ENCODE data around the gene HNRNPM. TPM values are rescaled to one million over a fixed set of nuclear protein-coding genes. Genes with fewer than 3 reads are reported as not detected.

Gene HNRNPM
- total RNA-seq, 2 experiments from 2014 or later: 90.0 to 280 TPM

DNA sequence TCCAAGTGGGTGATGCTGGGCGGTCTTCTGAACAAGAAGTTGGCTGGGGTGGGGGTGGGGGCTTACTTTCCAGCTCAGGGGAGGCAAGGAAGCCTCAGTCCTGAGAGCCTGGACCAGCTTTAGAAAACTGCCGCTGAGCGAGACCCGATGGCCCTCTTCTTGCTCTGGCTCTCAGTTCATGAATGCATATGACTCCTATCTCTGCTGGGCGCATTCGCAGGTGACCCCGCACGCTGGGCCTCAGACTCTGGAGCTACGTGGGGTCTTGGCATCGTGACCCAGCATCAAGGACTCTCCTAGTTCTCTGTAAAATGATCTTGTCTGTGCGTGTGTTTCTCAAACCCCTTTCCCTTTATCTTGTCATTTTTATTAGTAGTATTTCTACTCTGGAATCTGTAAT, 37.9 kb downstream of the HNRNPM start:
- no peak overlapping the region for H3K4me3 ChIP-seq (ENCODE audit: low read depth, low read length, poor library complexity, severe bottlenecking)

GRCh38 chr19:8483165-8483564, 38.4 kb downstream of the HNRNPM start:
- ChIA-PET POLR2A (no interaction called here), CTCF (ENCODE audit: unreplicated experiment) (no interaction called here)
- 0 out of 2 replicates have a peak, but pooled peaks cover 3% of the 10 kb centered on the region for H4K20me1 ChIP-seq (ENCODE audit: insufficient read depth, low read length)
- H3K9me3 ChIP-seq (ENCODE audit: low read length): no peaks in the 10 kb centered on the region
- H3K4me2 ChIP-seq (ENCODE audit: low read length): no peak overlapping the region
- no peak overlapping the region for H3K4me3 ChIP-seq (ENCODE audit: low read depth, low read length, poor library complexity, severe bottlenecking)
- no peak overlapping the region for H3K27ac ChIP-seq (ENCODE audit: low read depth, low read length, poor library complexity, severe bottlenecking)
- H3K9me2 ChIP-seq (ENCODE audit: insufficient read depth, low read length): no peaks in the 10 kb centered on the region
- intact Hi-C loops (cut with micrococcal nuclease; ENCODE audit: unreplicated experiment): no loop called here
- no peaks in the 10 kb centered on the region for H3K4me1 ChIP-seq (ENCODE audit: insufficient read depth, low read length, poor library complexity, severe bottlenecking)
- H3K79me2 ChIP-seq (ENCODE audit: insufficient read depth, low read depth, low read length): peaks cover 38% of the 10 kb centered on the region
- TF ChIP-seq EZH2phosphoT487 (IDR thresholded peaks at IDR 0.05; ENCODE audit: borderline replicate concordance, low read depth, low read length) (no peak), CTCF (conservative IDR thresholded peaks at IDR 0.05; ENCODE audit: low read length) (no peak)
- no TSS peak for BruUV-seq (replicated peaks)
- peaks cover 95% of the 10 kb centered on the region for H3K36me3 ChIP-seq (ENCODE audit: insufficient read depth, low read length)
- H2AFZ ChIP-seq (ENCODE audit: low read length): no peak overlapping the region
- DNase-seq (ENCODE audit: low spot score): no peak

More for the DNA sequence above, 37.9 kb downstream of the HNRNPM start:
- CTCF ChIA-PET (ENCODE audit: unreplicated experiment): interaction anchor here (0.6 kb wide), 2 partner anchors 16 to 95 kb away, joined by 3 read pairs; no protein-coding TSS in a partner anchor
- H3K79me2 ChIP-seq (ENCODE audit: insufficient read depth, low read depth, low read length): peaks cover 43% of the 10 kb centered on the region
- no peak for TF ChIP-seq CTCF (conservative IDR thresholded peaks at IDR 0.05; ENCODE audit: low read length)
- TF ChIP-seq EZH2phosphoT487 (IDR thresholded peaks at IDR 0.05; ENCODE audit: borderline replicate concordance, low read depth, low read length): no peak
- peaks cover 95% of the 10 kb centered on the region for H3K36me3 ChIP-seq (ENCODE audit: insufficient read depth, low read length)
- no peaks in the 10 kb centered on the region for H3K4me1 ChIP-seq (ENCODE audit: insufficient read depth, low read length, poor library complexity, severe bottlenecking)
- no peak for DNase-seq (ENCODE audit: low spot score)
- H3K27ac ChIP-seq (ENCODE audit: low read depth, low read length, poor library complexity, severe bottlenecking): no peak overlapping the region
- H4K20me1 ChIP-seq (ENCODE audit: insufficient read depth, low read length): 0 out of 2 replicates have a peak, but pooled peaks cover 5% of the 10 kb centered on the region
- POLR2A ChIA-PET: no interaction called here
- intact Hi-C loops (cut with micrococcal nuclease; ENCODE audit: unreplicated experiment): no loop called here
- no peaks in the 10 kb centered on the region for H3K9me2 ChIP-seq (ENCODE audit: insufficient read depth, low read length)
- no peaks in the 10 kb centered on the region for H3K9me3 ChIP-seq (ENCODE audit: low read length)
- no peak overlapping the region for H2AFZ ChIP-seq (ENCODE audit: low read length)
- BruUV-seq (replicated peaks): no TSS peak
- no peak overlapping the region for H3K4me2 ChIP-seq (ENCODE audit: low read length)

DNA sequence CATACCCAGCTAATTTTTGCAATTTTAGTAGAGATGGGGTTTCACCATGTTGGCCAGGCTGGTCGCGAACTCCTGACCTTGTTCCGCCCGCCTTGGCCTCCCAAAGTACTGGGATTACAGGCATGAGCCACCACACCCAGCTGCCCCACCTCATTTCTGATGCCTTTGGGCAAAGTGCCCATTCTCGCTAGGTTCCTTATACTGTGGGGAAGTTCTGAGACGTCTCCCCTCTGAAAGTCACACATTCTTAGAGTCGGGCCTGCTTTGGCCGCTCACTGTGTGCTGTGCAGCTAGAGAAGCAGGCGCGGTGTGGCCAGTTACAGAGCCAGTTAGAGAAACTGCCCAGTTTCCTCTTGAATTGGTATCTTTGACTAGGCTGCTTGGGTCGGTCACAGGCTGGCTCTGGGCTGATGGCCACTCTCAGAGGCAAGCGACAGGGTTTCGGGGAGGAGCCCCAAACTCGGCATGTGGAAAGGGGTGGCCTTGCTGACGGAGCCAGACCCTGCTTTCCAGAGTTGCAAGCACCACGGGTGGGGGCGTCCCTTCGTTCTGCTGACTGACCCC, 39.6 kb downstream of the HNRNPM start:
- no peak overlapping the region for H3K27ac ChIP-seq (ENCODE audit: low read depth, low read length, poor library complexity, severe bottlenecking)
- peaks cover 26% of the 10 kb centered on the region; the same call in 1 of the 2 replicates for H3K79me2 ChIP-seq (ENCODE audit: insufficient read depth, low read depth, low read length)
- H3K9me3 ChIP-seq (ENCODE audit: low read length): no peaks in the 10 kb centered on the region
- intact Hi-C loops (cut with micrococcal nuclease; ENCODE audit: unreplicated experiment): no loop called here
- no peaks in the 10 kb centered on the region for H3K4me1 ChIP-seq (ENCODE audit: insufficient read depth, low read length, poor library complexity, severe bottlenecking)
- no peaks in the 10 kb centered on the region for H4K20me1 ChIP-seq (ENCODE audit: insufficient read depth, low read length)
- no peak overlapping the region for H3K4me3 ChIP-seq (ENCODE audit: low read depth, low read length, poor library complexity, severe bottlenecking)
- H3K9me2 ChIP-seq (ENCODE audit: insufficient read depth, low read length): no peaks in the 10 kb centered on the region
- ChIA-PET CTCF (ENCODE audit: unreplicated experiment) (no interaction called here), POLR2A (no interaction called here)
- TF ChIP-seq EZH2phosphoT487 (IDR thresholded peaks at IDR 0.05; ENCODE audit: borderline replicate concordance, low read depth, low read length) (no peak), CTCF (conservative IDR thresholded peaks at IDR 0.05; ENCODE audit: low read length) (no peak)
- H3K36me3 ChIP-seq (ENCODE audit: insufficient read depth, low read length): peaks cover 95% of the 10 kb centered on the region
- no peak overlapping the region for H2AFZ ChIP-seq (ENCODE audit: low read length)
- H3K4me2 ChIP-seq (ENCODE audit: low read length): no peak overlapping the region
- no peak for DNase-seq (ENCODE audit: low spot score)
- no TSS peak for BruUV-seq (replicated peaks)
